Left lobe of liver (tissue), 2 donors: Measurements from ENCODE around the gene LYRM9. TPM values are rescaled to one million over a fixed set of nuclear protein-coding genes. Genes with fewer than 3 reads are reported as not detected.

Experiments
- ATAC-seq: fragments of 200-7000 bp; cut with Tn5 transposase; one replicate; pipeline ENCODE4 v1.9.1; 2020; ENCODE audit warnings: mild to moderate bottlenecking, moderate library complexity
- DNase-seq: peaks from one replicate; pipeline ENCODE4 v3.0.0-alpha.2; 2020; ENCODE audit warnings: low spot score
- total RNA-seq: library from RNA; stranded (reverse); gene quantifications from one replicate; pipeline ENCODE4 v1.2.1, GENCODE V29; 2021
- donor health status: DM: no; HTN: no; CAD: no; lungs with moderate emphysema.
- donor health status: DM: no; HTN: yes; CAD: no.

The LYRM9 gene
- total RNA-seq, 1 donor from 2014 or later: 5.1 TPM

DNA sequence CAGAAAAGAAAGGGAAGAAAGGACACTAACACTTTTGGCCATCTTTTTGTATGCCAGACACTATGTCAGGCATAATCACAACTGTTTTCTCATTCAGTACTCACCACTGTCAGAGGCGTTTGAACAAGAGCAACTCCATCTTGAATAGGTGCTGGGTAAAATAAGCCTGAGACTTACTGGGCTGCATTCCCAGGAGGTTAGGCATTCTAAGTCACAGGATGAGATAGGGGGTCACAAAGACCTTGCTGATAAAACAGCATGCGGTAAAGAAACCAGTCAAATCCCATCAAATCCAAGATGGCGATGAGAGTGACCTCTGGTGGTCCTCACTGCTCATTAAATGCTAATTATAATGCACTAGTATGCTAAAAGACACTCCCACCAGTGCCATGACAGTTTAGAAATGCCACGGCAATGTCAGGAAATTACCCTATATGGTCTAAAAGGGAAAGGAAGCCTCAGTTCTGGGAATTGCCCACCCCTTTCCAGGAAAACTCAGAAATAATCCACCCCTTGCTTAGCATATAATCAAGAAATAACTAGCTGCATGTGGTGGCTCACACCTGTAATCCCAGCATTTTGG is 14.9 kb upstream of the LYRM9 start:
- ATAC-seq: no peak
- DNase-seq: no peak

DNA sequence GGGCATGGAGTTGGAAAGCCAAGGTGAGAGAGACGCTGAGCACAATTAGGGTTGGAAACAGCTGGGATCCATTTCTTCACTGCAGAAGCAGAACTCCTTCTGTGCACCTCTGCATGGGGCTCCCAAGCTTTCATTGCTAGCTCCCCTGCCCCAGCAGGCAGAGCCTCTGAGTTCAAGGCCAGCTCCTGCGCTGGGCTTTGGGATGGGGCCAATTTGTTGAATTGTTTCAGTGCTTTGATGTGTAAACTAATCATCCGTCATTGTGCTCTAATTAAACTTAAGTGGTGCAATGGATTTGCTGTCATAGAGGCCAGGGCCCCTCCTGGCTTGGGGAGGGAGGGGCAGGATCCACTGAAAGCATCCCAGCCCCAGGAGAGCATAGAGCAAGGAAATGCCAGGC is 13.5 kb upstream of the LYRM9 start:
- DNase-seq (no peak), ATAC-seq (peak; percentile 32)

DNA sequence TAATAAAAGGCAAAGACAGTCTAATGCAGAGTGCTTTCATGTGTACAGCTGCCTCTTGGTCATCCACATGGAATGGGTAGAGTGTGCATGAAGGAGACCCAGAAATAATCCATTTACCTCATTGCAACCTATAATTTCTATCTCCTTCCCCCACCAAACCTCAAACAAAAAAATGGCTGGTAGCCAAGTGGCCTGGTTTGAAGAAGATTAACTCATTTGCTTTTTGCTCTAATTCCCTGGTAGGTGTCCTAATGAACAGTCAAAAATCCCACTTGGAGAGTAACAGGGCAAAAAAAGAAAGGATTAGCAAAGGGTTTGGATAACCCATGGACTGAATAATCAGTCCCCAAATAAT is 13.0 kb upstream of the LYRM9 start:
- no peak for DNase-seq

DNA sequence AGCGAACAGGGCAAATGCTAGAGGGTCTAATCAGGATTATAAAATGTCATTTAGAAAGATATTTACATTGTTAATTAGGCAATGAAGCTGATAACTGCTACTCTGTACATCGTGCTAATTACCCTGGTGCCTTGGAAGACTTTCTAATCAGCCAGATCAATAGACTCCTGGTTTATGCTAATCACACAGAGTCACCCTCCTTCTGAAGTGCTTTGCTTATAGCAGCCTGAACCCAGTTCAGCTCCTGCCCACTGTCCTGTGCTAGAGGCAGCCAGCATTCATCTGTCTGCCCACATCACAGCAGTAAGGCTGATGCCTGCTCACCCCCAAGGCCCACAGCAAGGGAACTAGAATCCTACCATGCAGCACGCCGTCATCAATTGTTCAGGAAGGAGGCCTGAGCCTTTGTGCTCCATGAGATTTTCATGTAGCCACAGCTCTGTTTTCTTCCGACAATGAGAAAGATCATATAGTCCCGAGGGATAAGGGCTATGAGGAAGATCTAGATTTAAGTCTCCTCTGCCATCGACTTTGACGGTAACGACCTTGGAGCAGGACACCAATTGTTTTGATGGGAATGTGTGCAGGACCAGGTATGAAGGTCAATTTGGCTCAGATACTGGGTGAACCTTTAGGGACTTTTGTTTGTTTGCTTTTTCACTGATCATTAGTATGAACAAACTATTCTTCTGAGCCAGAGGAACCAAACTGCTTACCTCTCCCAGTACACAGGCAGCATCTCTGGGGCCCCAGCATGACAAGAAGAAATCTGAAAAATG is 12.5 kb upstream of the LYRM9 start:
- no peak for DNase-seq
- peak; percentile 89 for ATAC-seq

More for the DNA sequence above, 13.0 kb upstream of the LYRM9 start:
- ATAC-seq: no peak

DNA sequence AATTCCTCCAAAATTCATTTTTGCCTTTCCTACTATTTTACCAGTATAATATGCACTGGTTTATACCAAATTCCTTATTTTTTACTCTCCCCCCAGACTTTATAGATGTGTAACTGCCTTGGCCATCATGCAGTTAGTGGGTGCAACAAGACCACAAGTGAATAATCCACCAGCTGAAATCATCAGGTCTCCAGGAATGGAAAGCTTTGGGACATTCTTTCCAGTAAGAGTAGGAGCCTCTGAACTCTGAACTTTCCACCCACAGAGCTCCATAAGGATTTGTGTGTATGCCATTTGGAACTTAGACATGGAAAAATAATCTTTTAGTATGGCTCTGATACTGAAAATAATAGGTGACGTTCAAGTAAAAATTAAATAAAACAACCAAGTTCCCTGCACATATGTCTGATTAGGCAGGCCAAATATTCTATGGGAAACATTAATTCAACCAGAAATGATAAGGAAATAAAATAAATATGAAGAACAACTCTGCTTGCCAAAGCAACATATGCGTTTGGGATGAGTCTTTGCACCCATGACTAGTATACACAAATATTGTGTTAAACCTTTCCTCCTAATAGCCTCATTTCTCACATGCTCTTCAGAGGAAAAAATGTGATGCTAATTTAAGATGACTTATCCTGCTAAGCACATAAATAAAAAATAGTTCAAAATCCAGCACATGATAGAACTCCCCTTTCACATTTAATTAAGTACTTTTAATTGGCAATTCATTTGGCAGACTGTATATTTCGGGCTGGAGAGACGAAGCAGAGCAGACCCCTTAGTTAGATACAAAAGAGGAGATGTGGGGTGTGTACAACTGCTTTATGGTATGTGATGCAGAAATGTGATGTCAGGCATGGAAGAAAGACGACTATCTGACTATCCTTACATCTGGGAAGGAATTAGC is 11.6 kb upstream of the LYRM9 start:
- ATAC-seq: no peak

DNA sequence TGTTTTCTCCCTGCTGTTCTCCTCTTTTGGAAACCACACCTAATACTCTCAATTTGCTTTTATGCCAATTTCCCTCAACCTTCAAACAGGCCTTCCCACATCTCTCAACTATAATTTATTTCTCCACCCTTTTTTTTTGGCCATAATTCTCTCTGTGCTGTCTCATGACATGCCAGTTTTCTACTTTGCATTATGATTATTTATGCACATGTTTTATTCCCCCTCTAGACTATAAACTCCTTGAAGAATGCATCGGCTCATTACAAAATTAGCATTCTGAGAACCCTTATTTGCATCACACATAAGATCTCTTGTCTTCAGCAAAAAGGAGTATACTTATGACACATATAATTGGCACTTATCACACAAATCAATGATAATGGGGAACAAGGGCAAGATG is 10.9 kb upstream of the LYRM9 start:
- ATAC-seq: no peak

More for the DNA sequence above, 11.6 kb upstream of the LYRM9 start:
- no peak for DNase-seq

DNA sequence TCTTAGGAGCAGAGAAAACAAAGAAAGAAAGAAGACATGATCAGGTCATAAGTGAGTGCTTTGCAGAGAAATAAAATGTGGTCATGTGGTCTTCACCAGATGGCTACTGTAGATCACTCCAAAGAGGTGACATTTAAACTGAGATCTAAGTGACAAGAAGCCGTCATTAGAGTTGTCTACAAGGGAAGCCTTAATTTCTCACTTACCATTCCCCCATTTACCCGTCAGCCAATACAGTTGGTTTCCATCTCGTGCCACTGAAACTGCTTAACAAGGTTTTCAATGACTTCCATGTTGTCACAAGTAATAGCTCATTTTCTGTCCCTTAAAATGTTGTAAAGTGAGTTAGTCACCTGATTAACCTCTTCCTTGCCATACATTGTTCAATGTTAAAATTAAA is 6.4 kb upstream of the LYRM9 start:
- DNase-seq: no peak

More for the DNA sequence above, 10.9 kb upstream of the LYRM9 start:
- no peak for DNase-seq

DNA sequence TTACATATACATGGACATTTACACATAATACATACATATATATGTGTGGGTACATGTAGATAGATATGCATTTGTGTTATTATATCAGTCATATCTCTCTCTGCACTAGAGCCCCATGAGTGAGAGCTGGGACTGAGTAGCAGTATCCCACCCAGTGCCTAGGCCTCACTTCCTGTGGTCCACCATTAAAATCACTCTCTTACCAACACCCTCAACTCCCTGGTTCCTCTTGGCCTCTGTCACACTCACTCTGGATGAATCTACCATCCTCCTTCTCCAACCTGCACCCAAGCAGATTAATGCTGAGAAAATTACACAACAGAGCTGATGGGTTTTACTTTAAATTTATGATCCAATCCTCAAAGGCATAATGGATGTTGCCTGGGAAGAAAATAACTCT is 4.9 kb upstream of the LYRM9 start:
- ATAC-seq (no peak), DNase-seq (no peak)

More for the DNA sequence above, 6.4 kb upstream of the LYRM9 start:
- no peak for ATAC-seq

DNA sequence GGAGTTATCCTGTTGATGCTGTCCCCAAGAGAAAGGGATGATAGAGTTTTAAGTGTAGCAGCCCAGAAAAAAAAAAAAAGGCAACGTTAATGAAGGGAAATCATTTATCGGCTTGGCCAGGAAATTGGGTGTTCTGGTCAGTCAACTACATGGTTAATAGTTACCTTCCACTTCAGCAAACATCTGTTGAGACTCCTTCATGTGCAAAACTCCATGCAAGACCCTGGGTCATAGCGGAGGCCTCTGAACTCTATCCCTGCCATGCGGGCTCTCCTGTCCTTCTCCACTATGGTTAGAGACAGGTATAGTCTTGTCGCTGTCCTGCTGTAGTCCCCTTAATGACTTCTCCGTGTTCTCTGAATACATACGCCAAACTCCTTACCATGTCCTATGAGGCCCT is 3.5 kb upstream of the LYRM9 start:
- DNase-seq (no peak), ATAC-seq (no peak)

DNA sequence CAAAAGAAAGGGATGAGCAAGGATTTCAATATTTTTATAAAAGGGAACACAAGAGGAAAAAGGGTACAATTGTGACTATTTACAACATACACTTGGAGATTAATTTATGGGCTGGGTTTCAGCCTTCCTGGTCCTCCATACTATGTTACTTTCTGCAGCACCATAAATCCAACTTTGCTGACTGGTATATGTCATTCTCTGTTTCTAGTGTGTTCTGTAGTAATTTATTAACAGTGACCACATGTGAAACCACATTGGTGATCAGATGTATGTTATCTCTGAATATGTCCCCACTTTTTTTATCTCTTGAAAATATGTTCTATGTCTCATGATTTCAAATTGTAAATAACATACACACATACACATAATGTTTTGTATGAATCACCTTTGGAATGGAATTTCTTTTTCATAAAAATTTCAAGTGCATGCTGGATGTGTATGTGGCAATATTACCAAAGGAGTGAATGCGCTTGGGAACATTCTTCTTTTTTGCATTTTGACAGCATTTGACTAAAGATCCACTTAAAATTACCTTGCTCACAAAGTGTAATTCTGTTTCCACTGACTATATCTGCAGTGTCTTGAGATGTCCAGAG is 2.9 kb upstream of the LYRM9 start:
- DNase-seq (no peak), ATAC-seq (no peak)

DNA sequence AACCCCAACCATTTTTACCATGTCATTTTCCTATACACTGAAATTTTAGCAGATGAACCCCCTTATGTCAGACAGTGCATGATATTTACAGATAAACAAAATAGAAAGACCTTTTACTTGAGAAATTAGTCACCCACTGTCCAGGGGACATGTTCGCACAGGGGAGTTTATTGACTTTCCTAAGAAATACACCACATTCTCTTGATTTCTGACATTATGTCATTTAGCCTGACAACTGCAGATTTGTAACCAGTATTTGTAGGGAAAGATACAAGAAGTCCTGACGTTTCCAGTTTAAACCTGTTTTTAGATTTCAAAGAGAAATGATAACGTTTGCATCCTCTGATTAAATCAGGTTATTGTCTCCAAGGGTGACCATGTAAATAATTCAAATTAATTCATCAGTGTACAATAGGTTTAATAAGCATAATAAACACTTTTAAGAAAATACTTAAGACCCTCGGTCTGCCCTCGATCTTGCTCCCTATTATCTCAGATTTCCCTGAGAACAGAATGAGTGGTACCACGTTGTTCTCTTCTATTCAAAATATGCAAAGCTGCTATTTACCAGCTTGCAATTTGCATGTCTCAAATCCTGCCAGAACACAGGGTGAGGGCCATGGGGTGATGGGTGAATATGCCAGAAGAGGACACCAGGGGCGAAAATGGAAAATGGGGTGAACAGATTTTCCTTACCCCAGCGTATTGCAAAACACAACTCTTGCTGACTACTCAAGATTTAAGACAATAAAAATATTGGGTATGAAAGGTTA is 2.1 kb upstream of the LYRM9 start:
- ATAC-seq: no peak

DNA sequence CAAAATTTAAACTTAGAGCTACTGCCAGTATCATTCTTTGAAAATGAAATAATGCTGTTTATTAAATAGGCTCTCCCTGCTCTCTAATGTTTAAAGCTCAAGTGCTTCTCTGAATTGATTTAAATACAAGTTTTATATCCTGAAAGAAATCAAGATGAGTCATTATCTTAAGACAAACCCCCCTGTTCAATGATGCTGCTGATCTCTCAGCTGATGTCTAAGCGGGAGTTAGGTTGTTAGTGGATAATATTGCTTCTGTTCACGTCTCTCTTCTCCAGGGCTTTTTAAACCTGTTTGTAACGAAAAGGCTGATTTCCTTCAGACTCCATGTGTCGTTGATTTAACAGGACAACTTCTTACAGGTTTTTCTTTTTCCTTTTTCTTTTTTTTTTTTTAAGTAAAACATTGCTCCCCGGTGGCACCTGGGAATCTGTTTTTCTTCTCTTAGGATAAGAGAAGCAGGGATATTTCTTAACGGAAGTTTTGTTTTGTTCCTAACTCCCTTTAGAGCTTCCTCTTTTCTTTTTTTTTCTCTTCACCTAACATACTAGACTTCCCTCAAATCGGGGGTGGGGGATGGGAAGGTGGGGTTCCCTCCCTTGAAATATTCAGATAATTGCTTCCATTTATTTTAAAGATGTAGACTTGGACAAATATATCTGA is 807 bp upstream of the LYRM9 start:
- ATAC-seq: no peak
- no peak for DNase-seq

More for the DNA sequence above, 2.1 kb upstream of the LYRM9 start:
- DNase-seq: no peak

DNA sequence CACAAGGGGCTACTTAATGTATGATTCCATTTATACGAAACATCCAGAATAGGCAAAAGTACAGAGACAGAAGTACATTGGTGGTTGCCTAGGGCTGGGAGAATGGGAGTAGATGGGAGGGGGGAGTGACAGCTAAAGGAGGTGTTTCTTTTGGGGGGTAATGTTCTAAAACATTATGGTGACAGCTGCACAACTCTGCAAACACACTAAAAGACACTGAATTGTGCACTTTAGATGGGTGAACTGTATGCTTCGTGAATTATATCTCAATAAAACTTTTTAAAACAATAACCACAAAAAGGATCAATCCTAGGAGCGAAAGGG is 661 bp downstream of the LYRM9 start:
- no peak for ATAC-seq

DNA sequence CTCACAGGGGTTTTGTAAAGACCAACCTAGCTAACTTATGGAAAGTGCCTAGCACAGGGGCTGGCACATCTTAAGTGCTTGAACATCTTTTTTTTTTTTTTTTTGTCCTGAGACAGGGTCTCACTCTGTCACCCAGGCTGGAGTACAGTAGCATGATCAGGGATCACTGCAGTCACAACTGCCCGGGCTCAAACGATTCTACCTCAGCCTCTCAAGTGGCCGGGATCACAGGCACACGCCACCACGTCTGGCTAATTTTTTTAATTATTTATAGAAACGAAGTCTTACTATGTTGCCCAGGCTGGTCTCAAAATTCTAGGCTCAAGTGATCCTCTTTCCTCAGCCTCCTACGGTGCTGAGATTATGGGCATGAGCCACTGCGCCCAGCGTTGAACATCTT is 1.3 kb downstream of the LYRM9 start:
- DNase-seq (no peak), ATAC-seq (no peak)

More for the DNA sequence above, 661 bp downstream of the LYRM9 start:
- DNase-seq: no peak

DNA sequence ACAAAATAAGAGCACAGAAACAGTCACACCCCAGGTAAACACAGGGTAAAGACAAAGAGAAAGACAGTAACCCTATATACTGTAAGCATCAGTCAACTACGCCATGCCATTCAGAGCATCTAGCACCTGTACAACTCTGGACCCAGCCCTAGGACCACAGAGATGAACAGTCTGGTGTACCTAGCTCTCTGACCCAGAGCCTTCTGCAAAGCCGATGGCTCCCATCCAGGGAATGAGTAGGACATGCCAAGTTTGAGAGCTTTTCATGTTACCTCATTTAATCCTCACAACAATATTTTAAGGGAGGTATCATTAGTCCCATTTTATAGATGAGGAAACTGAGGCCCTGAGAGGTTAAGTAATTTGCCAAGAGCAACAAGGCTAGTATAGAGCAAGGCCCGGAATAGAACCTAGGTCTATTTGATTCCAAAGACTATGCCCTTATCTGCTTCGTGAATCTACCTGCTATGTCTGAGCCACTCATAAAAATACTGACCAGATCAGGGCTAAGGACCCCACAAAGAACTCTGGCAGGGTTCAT is 3.4 kb downstream of the LYRM9 start:
- no peak for DNase-seq
- no peak for ATAC-seq

DNA sequence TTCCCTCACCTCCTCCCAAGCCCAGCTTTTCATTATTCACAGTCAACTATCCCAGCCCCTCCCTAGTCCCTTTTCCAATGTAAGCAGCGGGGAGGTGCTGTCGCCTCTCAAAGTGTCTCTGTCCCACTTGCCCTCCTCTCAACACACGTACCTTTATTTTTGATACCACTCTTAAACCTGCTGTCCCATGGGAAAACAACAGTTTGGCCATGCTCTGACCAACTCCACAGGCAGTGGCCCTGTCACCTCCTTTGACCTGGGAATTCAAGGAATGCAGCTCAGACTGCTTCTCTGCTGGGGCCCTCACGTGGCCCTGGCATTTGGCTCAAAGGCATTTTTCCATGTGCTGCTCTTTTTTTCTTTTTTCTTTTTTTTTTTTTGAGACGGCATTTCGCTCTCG is 4.2 kb downstream of the LYRM9 start:
- ATAC-seq: no peak
- DNase-seq: no peak

DNA sequence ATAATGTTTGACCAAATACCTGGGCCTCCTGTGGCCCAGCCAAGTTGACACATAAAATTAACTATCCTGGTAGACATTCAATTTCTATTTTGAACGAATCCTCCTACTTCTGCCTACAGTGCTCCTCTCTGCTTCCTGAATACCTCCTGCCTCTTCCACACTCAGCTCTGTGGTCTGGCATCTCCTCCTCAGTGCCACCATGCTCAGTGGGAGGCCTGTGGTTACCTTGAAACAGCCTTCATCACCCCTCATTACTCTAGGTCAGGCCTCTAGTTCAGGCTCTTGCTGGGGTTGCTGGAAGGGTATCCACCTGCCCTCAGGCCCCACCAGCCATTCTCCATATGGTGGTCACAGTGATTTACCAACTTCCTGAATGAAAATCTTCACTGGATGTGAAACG is 5.1 kb downstream of the LYRM9 start:
- DNase-seq (no peak), ATAC-seq (no peak)

DNA sequence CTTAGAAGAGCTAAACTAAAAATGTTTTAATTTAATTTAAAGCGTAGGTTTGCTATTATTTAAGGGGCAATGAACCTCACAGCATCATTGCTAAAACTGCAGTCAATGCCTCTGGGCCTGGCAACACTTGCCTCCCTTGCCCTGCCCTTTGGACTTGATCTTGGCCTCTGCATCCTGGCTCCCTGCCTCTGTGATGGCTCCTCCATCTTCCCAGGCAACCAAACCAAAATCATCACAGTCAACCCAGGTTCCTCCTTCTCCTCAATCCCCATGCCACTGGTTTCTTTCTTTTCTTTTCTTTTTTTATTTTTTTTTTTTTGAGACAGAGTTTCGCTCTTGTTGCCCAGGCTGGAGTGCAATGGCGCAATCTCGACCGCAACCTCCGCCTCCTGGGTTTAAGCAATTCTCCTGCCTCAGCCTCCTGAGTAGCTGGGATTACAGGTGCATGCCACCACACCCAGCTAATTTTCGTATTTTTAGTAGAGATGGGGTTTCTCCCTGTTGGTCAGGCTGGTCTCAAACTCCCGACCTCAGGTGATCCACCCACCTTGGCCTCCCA is 6.7 kb downstream of the LYRM9 start:
- ATAC-seq (peak; percentile 95), DNase-seq (peak; percentile 78)

DNA sequence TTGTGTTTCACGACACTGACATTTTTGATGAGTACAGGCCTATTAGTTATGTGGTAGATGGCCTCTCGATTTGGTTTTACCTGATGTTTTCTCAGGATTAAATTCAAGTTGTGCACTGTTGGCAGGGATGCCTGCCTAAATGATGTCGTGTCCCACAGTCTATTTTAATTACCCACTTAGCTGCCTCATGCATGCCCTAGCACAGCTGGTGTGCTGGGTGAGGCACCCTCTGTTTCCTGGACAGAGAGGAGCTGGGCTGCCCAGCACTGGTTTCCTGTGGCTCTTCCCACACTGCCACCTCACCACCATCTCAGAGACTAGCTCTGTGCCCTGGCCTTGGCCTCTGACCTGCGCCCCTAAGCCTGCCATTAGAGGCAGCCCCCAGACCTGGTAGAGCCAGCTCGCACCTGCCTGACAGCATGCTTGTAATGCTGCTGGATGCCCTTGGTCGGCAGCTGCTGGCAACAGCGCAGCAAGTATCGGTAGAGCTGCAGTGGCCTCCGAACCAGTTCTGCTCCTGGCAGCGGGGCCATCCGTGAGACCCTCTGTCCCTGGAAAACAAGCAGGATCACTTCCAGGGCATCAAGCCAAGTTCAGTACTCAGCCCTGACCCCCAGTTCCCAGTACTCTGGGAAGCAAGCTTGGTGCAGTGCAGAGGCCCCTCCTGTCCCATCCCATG is 10.9 kb downstream of the LYRM9 start:
- DNase-seq: no peak
- ATAC-seq: no peak
